Measurements from ENCODE around the gene FEN1.

FEN1 gene

GRCh38 chr11:61757213-61757862, 35.4 kb upstream of the FEN1 start:
- DNase-seq: no peak

- DNase-seq: no peak
These were observed 31.8 kb upstream of the FEN1 start for GRCh38 chr11:61760946-61761345.

GRCh38 chr11:61761440-61762222, 31.1 kb upstream of the FEN1 start:
- DNase-seq: no peak

GRCh38 chr11:61762223-61762615, 30.5 kb upstream of the FEN1 start:
- no peak for DNase-seq

- DNase-seq: no peak
These were observed 29.9 kb upstream of the FEN1 start for GRCh38 chr11:61762798-61763197.

- no peak for DNase-seq
These were observed 28.6 kb upstream of the FEN1 start for GRCh38 chr11:61763930-61764605.

- no peak for DNase-seq
These were observed 28.0 kb upstream of the FEN1 start for GRCh38 chr11:61764606-61765260.

- DNase-seq: no peak
These were observed 27.0 kb upstream of the FEN1 start for GRCh38 chr11:61765550-61766253.

- DNase-seq: no peak
These were observed 26.3 kb upstream of the FEN1 start for GRCh38 chr11:61766353-61766841.

GRCh38 chr11:61768376-61769076, 24.2 kb upstream of the FEN1 start:
- no peak for DNase-seq

- DNase-seq: no peak
These were observed 23.4 kb upstream of the FEN1 start for GRCh38 chr11:61769169-61769920.

- DNase-seq: no peak
These were observed 22.6 kb upstream of the FEN1 start for GRCh38 chr11:61769946-61770683.

- DNase-seq: no peak
These were observed 21.4 kb upstream of the FEN1 start for GRCh38 chr11:61771195-61771894.

- no peak for DNase-seq
These were observed 20.7 kb upstream of the FEN1 start for GRCh38 chr11:61771985-61772455.

GRCh38 chr11:61773356-61773755, 19.4 kb upstream of the FEN1 start:
- no peak for DNase-seq

GRCh38 chr11:61773809-61774208, 18.9 kb upstream of the FEN1 start:
- DNase-seq: no peak

GRCh38 chr11:61774411-61774810, 18.3 kb upstream of the FEN1 start:
- no peak for DNase-seq

GRCh38 chr11:61775106-61775505, 17.6 kb upstream of the FEN1 start:
- no peak for DNase-seq
